HEK293T (cell line): ENCODE results near the gene ESYT1.
A peak's percentile ranks its signal among the peaks of the same experiment; 100 is the strongest.

ENCODE experiments used
- CTCF ChIA-PET: fragments of 350-600 bp; formaldehyde crosslinking; extraction: SDS; loops from one replicate; lab custom pipeline; 2021; ENCODE audit warnings: antibody characterized with exemption, inconsistent platforms; lab: Yijun Ruan, JAX
- POLR2A ChIA-PET: fragments of 350-600 bp; formaldehyde crosslinking; extraction: SDS; loops from one replicate; lab custom pipeline; 2020; ENCODE audit warnings: antibody characterized with exemption, inconsistent platforms; lab: Yijun Ruan, JAX
- DNase-seq: peaks from one replicate; pipeline ENCODE4 v3.0.0; 2012; ENCODE audit warnings: mixed read lengths; ENCODE audit errors: extremely low spot score
- ARNT ChIP-seq: fragments of 450-650 bp; IDR thresholded peaks from 2 replicates; pipeline ENCODE4 v1.6.1; 2017; ENCODE audit warnings: mild to moderate bottlenecking
- BHLHE40 ChIP-seq: fragments of 450-650 bp; IDR thresholded peaks from 2 replicates; pipeline ENCODE4 v1.6.1; 2016; ENCODE audit warnings: mild to moderate bottlenecking, moderate library complexity, borderline replicate concordance
- CTBP1 ChIP-seq: fragments of 450-650 bp; IDR thresholded peaks from 2 replicates; pipeline ENCODE4 v1.6.1; 2016; ENCODE audit warnings: borderline replicate concordance
- ELF4 ChIP-seq: fragments of 450-650 bp; IDR thresholded peaks from 2 replicates; pipeline ENCODE4 v1.6.1; 2017; ENCODE audit warnings: antibody characterized with exemption
- FOXA1 ChIP-seq: fragments of 450-650 bp; IDR thresholded peaks from 2 replicates; pipeline ENCODE4 v1.6.1; 2016; ENCODE audit warnings: mild to moderate bottlenecking
- FOXK2 ChIP-seq: fragments of 450-650 bp; IDR thresholded peaks from 2 replicates; pipeline ENCODE4 v1.6.1; 2016; ENCODE audit warnings: mild to moderate bottlenecking
- FOXM1 ChIP-seq: fragments of 450-650 bp; IDR thresholded peaks from 2 replicates; pipeline ENCODE4 v1.6.1; 2017; ENCODE audit warnings: mild to moderate bottlenecking, borderline replicate concordance
- HDGF ChIP-seq: fragments of 450-650 bp; IDR thresholded peaks from 2 replicates; pipeline ENCODE4 v1.6.1; 2017; ENCODE audit warnings: antibody characterized with exemption, borderline replicate concordance
- L3MBTL2 ChIP-seq: fragments of 450-650 bp; conservative IDR thresholded peaks from 2 replicates; pipeline ENCODE4 v1.6.1; 2016; ENCODE audit warnings: mild to moderate bottlenecking
- LEF1 ChIP-seq: fragments of 450-650 bp; IDR thresholded peaks from 2 replicates; pipeline ENCODE4 v1.6.1; 2017; ENCODE audit warnings: mild to moderate bottlenecking, borderline replicate concordance
- NFRKB ChIP-seq: fragments of 450-650 bp; IDR thresholded peaks from 2 replicates; pipeline ENCODE4 v1.6.1; 2016; ENCODE audit warnings: mild to moderate bottlenecking, moderate library complexity
- PKNOX1 ChIP-seq: fragments of 450-650 bp; IDR thresholded peaks from 2 replicates; pipeline ENCODE4 v1.6.1; 2016
- SP1 ChIP-seq: fragments of 450-650 bp; IDR thresholded peaks from 2 replicates; pipeline ENCODE4 v1.6.1; 2017
- SUZ12 ChIP-seq: fragments of 450-650 bp; IDR thresholded peaks from 2 replicates; pipeline ENCODE4 v1.6.1; 2016; ENCODE audit warnings: mild to moderate bottlenecking
- TARDBP ChIP-seq: fragments of 450-650 bp; IDR thresholded peaks from 2 replicates; pipeline ENCODE4 v1.6.1; 2016
- ZNF384 ChIP-seq: fragments of 450-650 bp; IDR thresholded peaks from 2 replicates; pipeline ENCODE4 v1.6.1; 2016

Gene ESYT1

GRCh38 chr12:56119361-56119796, 8.7 kb upstream of the ESYT1 start:
- ChIA-PET CTCF (interaction anchor here (0.6 to 3.2 kb wide), 7 partner anchors 9 to 117 kb away, joined by 3 to 32 read pairs (median 5); partner anchors contain the start of genes ESYT1, RNF41 and SMARCC2), POLR2A (interaction anchor here (0.7 to 5.9 kb wide), 9 partner anchors 10 to 180 kb away, joined by 3 to 122 read pairs (median 37); partner anchors contain the start of genes ESYT1, MYL6, MYL6B and PA2G4)
- TF ChIP-seq ARNT (no peak), FOXM1 (no peak), SP1 (no peak), SUZ12 (no peak), NFRKB (no peak), L3MBTL2 (peak; percentile 55)

GRCh38 chr12:56120158-56120846, 7.8 kb upstream of the ESYT1 start:
- no peak for DNase-seq
- POLR2A ChIA-PET, result interaction anchor here (1.5 to 5.9 kb wide), 7 partner anchors 9 to 102 kb away, joined by 3 to 122 read pairs (median 47); partner anchors contain the start of genes ESYT1, MYL6, PA2G4 and RNF41
- CTCF ChIA-PET, result interaction anchor here (0.6 to 3.2 kb wide), 6 partner anchors 8 to 116 kb away, joined by 3 to 32 read pairs (median 4); partner anchors contain the start of genes ESYT1, RNF41 and SMARCC2
- TF ChIP-seq NFRKB (no peak), CTBP1 (no peak), L3MBTL2 (no peak), FOXA1 (no peak)

More at GRCh38 chr12:56119361-56119796, 8.7 kb upstream of the ESYT1 start:
- DNase-seq, result peak; percentile 71

GRCh38 chr12:56121204-56121870, 6.7 kb upstream of the ESYT1 start:
- ChIA-PET POLR2A (interaction anchor here (0.8 kb wide), 1 partner anchor 68 kb away, joined by 3 read pairs; the partner anchor contains the start of gene SMARCC2), CTCF (no interaction called here)
- DNase-seq, result no peak
- TF ChIP-seq LEF1 (no peak), TARDBP (no peak), FOXA1 (no peak), HDGF (no peak), L3MBTL2 (no peak), SP1 (no peak), BHLHE40 (no peak), ZNF384 (no peak), CTBP1 (no peak), ELF4 (no peak), PKNOX1 (no peak), ARNT (no peak), SUZ12 (no peak), NFRKB (no peak), FOXK2 (no peak), FOXM1 (no peak)

GRCh38 chr12:56122637-56123036, 5.4 kb upstream of the ESYT1 start:
- CTCF ChIA-PET, result interaction anchor here (0.6 to 0.9 kb wide), 2 partner anchors 73 to 140 kb away, joined by 3 to 4 read pairs; no protein-coding TSS in a partner anchor

GRCh38 chr12:56124133-56124532, 3.9 kb upstream of the ESYT1 start:
- POLR2A ChIA-PET, result interaction anchor here (1.0 to 2.9 kb wide), 6 partner anchors 20 to 98 kb away, joined by 3 to 9 read pairs (median 4); partner anchors contain the start of genes PA2G4, RNF41 and SMARCC2

More at GRCh38 chr12:56122637-56123036, 5.4 kb upstream of the ESYT1 start:
- TF ChIP-seq ELF4, result no peak
- TF ChIP-seq ZNF384, result no peak
- TF ChIP-seq PKNOX1, result no peak
- TF ChIP-seq LEF1, result no peak
- TF ChIP-seq NFRKB, result no peak
- no peak for TF ChIP-seq BHLHE40
- TF ChIP-seq FOXK2, result no peak
- no peak for TF ChIP-seq HDGF
- TF ChIP-seq SUZ12, result no peak
- TF ChIP-seq FOXM1, result no peak
- TF ChIP-seq FOXA1, result no peak
- TF ChIP-seq L3MBTL2, result no peak
- no peak for TF ChIP-seq SP1
- TF ChIP-seq CTBP1, result no peak
- TF ChIP-seq ARNT, result no peak
- TF ChIP-seq TARDBP, result no peak
- POLR2A ChIA-PET, result interaction anchor here (1.3 to 2.9 kb wide), 2 partner anchors 29 to 67 kb away, joined by 6 to 9 read pairs; partner anchors contain the start of gene SMARCC2
- no peak for DNase-seq

GRCh38 chr12:56126732-56127239, 1.3 kb upstream of the ESYT1 start:
- DNase-seq, result no peak
- CTCF ChIA-PET, result interaction anchor here (0.8 to 2.4 kb wide), 2 partner anchors 47 to 63 kb away, joined by 3 to 11 read pairs; partner anchors contain the start of genes ERBB3 and SMARCC2
- TF ChIP-seq SP1 (no peak), HDGF (no peak), FOXM1 (no peak), FOXA1 (no peak), TARDBP (no peak), L3MBTL2 (no peak), ELF4 (no peak), ARNT (no peak), LEF1 (no peak), BHLHE40 (no peak), PKNOX1 (no peak), ZNF384 (no peak), NFRKB (no peak), FOXK2 (no peak), CTBP1 (no peak), SUZ12 (no peak)
- POLR2A ChIA-PET, result interaction anchor here (0.7 to 3.2 kb wide), 11 partner anchors 9 to 985 kb away, joined by 3 to 23 read pairs (median 7); partner anchors contain the start of genes COQ10A, MYL6, PA2G4 and RNF41

More at GRCh38 chr12:56124133-56124532, 3.9 kb upstream of the ESYT1 start:
- no peak for DNase-seq
- CTCF ChIA-PET, result interaction anchor here (1.1 to 2.8 kb wide), 3 partner anchors 65 to 386 kb away, joined by 3 to 9 read pairs (median 7); partner anchors contain the start of gene SMARCC2
- no peak for TF ChIP-seq SUZ12
- no peak for TF ChIP-seq HDGF
- no peak for TF ChIP-seq FOXK2
- TF ChIP-seq SP1, result no peak
